HuH-7.5 (cell line): ENCODE measurements around the gene PTGDS.
"Not testable (repeated sequence)": the region's sequence is repeated elsewhere in the genome, so short reads cannot be mapped to it uniquely, and the experiment has no call there.

Experiments
- DNase-seq: peaks from one replicate; pipeline ENCODE4 v3.0.0; 2011; ENCODE audit warnings: low spot score

The PTGDS gene

GRCh38 chr9:136990242-136990911, 13.1 kb downstream of the PTGDS start:
- no peak for DNase-seq

GRCh38 chr9:136991993-136992818, 14.9 kb downstream of the PTGDS start, which contains the start of gene PAXX:
TSS of gene PAXX (plus strand) at chr9:136992422. CDS start at chr9:136992444, 22 bp downstream.
- DNase-seq, result peak; percentile 100

GRCh38 chr9:136992819-136993369, 15.6 kb downstream of the PTGDS start:
- no peak for DNase-seq

- DNase-seq, result no peak
These were observed 17.0 kb downstream of the PTGDS start for GRCh38 chr9:136994180-136994887.

DNA sequence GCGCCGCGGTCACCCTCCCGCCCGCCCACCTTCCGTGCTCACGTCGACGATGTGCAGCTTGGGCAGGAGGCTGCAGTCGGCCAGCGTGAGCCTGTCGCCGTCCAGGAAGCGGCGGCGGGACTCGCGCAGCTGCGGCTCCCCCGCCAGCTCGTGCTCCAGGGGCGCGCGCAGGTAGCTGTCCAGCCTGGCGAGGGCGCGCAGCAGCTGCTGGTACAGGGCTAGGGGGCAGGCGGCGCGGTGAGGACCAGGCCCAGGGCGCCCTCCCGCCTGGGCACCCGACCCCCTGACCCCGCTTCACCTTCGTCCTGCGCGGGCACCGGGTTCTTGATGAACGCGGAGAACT, 17.6 kb downstream of the PTGDS start:
- DNase-seq, result no peak

DNA sequence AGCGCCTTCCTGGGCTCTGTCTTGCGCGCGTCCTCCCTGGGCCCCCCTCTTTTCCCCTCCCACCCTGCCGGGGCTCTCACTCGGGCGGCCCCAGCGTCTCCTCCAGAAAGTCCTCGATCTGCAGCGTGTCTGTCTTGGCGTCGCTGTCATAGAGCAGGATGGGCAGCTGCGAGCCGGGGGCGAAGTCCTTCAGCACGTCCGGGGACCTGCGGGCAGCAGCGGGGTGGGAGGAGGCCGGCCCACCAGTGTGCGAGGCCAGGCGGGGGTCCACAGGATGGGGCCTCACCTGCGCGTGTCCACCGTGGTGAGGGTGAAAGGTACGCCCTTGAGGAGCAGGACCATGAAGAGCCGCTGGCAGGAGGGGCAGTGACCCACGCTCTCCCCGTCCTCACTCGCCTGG, 18.1 kb downstream of the PTGDS start:
- DNase-seq, result no peak

DNA sequence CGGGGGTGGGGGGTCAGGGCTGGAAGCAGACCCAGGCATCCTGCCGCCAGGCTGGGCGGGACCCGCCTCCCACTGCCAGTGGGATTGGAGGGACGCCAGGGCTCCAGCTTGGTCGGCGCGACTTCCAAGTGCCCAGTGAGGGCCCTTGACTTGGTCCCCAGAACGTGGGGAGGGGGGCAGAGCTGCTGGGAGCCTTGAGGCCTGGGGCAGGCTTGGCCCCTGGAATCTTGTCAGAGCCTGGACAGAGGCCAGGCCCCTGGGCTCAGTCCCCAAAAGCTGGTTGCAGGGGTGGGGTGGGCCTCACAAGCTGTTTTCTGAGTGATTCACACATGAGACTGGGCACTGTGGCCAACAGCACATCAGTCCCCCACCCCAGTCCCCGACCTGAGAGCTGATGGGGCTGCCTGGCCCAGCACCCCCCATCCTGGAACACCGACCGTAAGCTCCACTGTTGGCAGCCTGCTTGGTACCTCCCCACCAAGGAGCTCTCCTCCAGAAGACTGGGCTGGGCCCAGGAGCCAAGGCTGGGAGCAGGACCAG, 18.5 kb downstream of the PTGDS start:
- no peak for DNase-seq

- DNase-seq, result peak; percentile 87
These were observed 19.3 kb downstream of the PTGDS start, which contains the start of gene CLIC3 for GRCh38 chr9:136996361-136997292. TSS of gene CLIC3 (minus strand) at chr9:136996568. CDS start at chr9:136996543, 25 bp downstream.

GRCh38 chr9:136997371-136997770, 20.1 kb downstream of the PTGDS start:
- no peak for DNase-seq

GRCh38 chr9:136997830-136998234, 20.5 kb downstream of the PTGDS start:
- DNase-seq, result no peak

DNA sequence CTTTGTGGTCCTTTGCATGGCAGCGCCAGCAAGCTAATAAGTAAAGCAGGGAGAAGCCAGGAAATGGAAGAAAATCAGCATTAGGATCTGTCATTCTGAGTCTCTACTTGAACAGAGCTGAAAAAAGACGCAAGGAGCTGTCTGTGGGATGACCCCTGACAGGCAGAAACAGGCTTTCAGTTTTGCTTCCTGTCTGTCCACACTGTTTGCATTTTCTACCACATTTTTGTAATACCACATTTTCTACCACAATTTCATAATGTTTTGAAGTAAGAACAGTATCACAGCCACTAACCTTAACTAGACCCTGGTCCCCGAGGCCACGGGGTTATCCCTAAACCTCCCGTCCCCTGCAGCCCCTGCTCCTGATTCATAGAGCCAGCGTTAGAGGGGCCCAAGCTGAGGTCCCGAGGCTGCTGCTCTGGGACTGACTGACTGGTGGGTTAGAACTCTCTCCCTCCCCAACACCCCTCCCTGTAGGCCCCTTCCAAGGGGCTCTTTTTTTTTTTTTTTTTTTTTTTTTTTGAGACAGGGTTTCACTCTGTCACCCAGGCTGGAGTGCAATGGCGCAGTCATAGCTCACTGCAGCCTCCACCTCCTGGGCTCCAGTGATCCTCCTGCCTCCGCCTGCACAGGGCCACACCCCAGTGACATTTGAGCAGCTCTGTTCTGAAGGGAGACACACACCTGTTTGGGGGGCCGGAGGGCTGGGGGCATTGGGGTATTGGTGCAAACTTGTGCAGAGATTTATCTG, 23.1 kb downstream of the PTGDS start:
- DNase-seq, result no peak

- DNase-seq, result no peak
These were observed 24.7 kb downstream of the PTGDS start for GRCh38 chr9:137001857-137002645.

GRCh38 chr9:137002646-137003041, 25.3 kb downstream of the PTGDS start:
- no peak for DNase-seq

DNA sequence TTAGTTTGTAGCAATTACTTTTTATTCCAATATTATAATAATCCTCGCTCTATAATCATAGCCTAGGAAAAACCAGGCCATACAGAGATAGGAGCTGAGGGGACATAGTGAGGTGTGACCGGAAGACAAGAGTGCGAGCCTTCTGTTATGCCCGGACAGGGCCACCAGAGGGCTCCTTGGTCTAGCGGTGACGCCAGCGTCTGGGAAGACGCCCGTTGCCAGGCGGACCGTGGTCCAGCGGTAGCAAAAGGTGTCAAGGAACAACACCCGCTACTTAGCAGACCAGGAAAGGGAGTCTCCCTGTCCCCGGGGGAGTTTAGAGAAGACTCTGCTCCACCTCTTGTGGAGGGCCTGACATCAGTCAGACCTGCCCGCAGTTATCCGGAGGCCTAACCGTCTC, 27.0 kb downstream of the PTGDS start:
- DNase-seq, result not testable (repeated sequence)

- DNase-seq, result no peak
These were observed 29.1 kb downstream of the PTGDS start for GRCh38 chr9:137006116-137007003.

DNA sequence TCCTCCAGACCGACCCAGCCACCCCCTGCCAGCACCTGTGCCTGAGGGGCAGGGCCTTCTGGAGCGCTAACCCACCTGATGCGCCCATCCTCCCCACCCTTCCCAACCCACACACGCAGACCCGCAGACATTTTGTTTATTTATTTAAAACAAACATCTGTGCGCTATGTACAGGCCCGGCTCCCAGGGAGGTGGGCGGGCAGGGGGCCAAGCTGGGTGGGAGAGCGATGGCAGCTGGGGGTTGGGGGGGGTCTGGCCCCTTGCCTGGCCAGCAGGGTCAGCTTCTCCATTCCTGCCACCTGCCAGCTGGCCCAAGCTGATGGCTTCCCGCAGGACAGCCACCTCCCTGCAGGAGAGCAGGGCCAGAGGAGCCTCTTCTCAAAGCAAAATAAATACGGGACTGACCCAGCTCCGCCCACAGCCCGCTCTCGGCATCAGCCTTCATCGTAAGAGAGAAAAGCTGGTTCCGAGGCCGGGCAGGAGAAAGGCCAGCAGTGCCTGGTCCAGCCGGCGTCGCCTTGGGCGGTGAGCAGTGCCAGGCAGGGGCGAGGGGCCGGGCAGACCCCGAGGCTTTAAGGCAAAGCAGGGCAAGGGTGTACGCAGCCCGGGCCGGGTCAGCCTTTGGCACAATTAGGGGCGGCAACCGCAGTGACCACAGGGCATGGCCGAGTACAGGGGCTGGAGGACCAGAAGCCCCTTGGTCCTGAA, 30.0 kb downstream of the PTGDS start:
- no peak for DNase-seq

- no peak for DNase-seq
These were observed 30.5 kb downstream of the PTGDS start for GRCh38 chr9:137007816-137008270.

DNA sequence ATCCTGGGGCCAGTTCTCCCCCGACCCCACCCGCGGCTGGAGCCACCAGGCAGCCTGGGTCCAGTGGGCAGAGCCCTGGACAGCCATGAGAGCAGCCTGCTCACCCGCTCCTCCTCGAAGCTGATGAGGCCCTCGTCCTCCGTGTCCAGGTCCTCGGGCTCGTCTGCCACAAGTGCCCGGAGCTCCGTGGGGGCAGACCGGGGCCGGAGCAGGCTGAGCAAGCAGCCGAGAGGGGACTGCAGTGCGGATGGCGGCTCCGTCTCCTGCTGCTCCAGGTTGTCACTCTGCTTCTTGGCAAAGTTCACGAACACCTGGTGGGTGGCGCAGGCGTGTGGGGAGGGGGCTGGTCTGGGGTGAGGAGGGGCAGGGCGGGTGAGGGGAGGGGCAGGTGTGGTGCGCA, 31.0 kb downstream of the PTGDS start:
- DNase-seq, result no peak
